ENCODE data around the gene RBKS.

RBKS gene

GRCh38 chr2:27887830-27888229 lies 2.4 kb downstream of the RBKS start:
- Histone ChIP-seq H3K9ac (ENCODE audit: low read length) (no peak overlapping the region), H3K4me1 (ENCODE audit: low read length) (peaks cover 16% of the 10 kb centered on the region), H3K36me3 (replicated peaks; ENCODE audit: low read depth, low read length) (no peaks in the 10 kb centered on the region), H3K4me3 (ENCODE audit: low read length) (no peak overlapping the region), H3K27ac (ENCODE audit: low read length) (no peak overlapping the region), H3K9me3 (ENCODE audit: insufficient read depth, low read length) (no peaks in the 10 kb centered on the region), H2AFZ (ENCODE audit: low read depth, low read length) (no peak overlapping the region), H4K20me1 (ENCODE audit: insufficient read depth, low read length) (no peaks in the 10 kb centered on the region), H3K79me2 (ENCODE audit: low read length) (peaks cover 13% of the 10 kb centered on the region), H3K27me3 (ENCODE audit: low read depth, low read length) (no peaks in the 10 kb centered on the region), H3K4me2 (ENCODE audit: low read length) (no peak overlapping the region)
- TF ChIP-seq EZH2phosphoT487 (IDR thresholded peaks at IDR 0.05; ENCODE audit: low read depth): no peak
- TF ChIP-seq, protein P1, sequence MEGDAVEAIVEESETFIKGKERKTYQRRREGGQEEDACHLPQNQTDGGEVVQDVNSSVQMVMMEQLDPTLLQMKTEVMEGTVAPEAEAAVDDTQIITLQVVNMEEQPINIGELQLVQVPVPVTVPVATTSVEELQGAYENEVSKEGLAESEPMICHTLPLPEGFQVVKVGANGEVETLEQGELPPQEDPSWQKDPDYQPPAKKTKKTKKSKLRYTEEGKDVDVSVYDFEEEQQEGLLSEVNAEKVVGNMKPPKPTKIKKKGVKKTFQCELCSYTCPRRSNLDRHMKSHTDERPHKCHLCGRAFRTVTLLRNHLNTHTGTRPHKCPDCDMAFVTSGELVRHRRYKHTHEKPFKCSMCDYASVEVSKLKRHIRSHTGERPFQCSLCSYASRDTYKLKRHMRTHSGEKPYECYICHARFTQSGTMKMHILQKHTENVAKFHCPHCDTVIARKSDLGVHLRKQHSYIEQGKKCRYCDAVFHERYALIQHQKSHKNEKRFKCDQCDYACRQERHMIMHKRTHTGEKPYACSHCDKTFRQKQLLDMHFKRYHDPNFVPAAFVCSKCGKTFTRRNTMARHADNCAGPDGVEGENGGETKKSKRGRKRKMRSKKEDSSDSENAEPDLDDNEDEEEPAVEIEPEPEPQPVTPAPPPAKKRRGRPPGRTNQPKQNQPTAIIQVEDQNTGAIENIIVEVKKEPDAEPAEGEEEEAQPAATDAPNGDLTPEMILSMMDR (IDR thresholded peaks at IDR 0.05; ENCODE audit: low read depth, low read length): no peak

- Histone ChIP-seq H3K4me1 (ENCODE audit: low read length) (peaks cover 16% of the 10 kb centered on the region), H3K36me3 (replicated peaks; ENCODE audit: low read depth, low read length) (no peaks in the 10 kb centered on the region), H3K4me2 (ENCODE audit: low read length) (no peak overlapping the region)
Observed at GRCh38 chr2:27887111-27887510, 3.1 kb downstream of the RBKS start.

GRCh38 chr2:27886322-27886721 lies 3.9 kb downstream of the RBKS start:
- H3K4me3 ChIP-seq (ENCODE audit: low read length): no peak overlapping the region
- no peaks in the 10 kb centered on the region for H3K36me3 ChIP-seq (replicated peaks; ENCODE audit: low read depth, low read length)
- no peak overlapping the region for H3K4me2 ChIP-seq (ENCODE audit: low read length)
- no peak for TF ChIP-seq EZH2phosphoT487 (IDR thresholded peaks at IDR 0.05; ENCODE audit: low read depth)
- TF ChIP-seq, protein P1 (IDR thresholded peaks at IDR 0.05; ENCODE audit: low read depth, low read length): no peak
- H3K79me2 ChIP-seq (ENCODE audit: low read length): peaks cover 5% of the 10 kb centered on the region
- no peaks in the 10 kb centered on the region for H4K20me1 ChIP-seq (ENCODE audit: insufficient read depth, low read length)
- no peak overlapping the region for H3K27ac ChIP-seq (ENCODE audit: low read length)
- no peaks in the 10 kb centered on the region for H3K27me3 ChIP-seq (ENCODE audit: low read depth, low read length)
- no peak overlapping the region for H2AFZ ChIP-seq (ENCODE audit: low read depth, low read length)
- no peaks in the 10 kb centered on the region for H3K9me3 ChIP-seq (ENCODE audit: insufficient read depth, low read length)
- no peak overlapping the region for H3K9ac ChIP-seq (ENCODE audit: low read length)
- peaks cover 9% of the 10 kb centered on the region for H3K4me1 ChIP-seq (ENCODE audit: low read length)

More at GRCh38 chr2:27887111-27887510, 3.1 kb downstream of the RBKS start:
- Histone ChIP-seq H3K4me3 (ENCODE audit: low read length) (no peak overlapping the region), H3K79me2 (ENCODE audit: low read length) (peaks cover 13% of the 10 kb centered on the region), H3K9ac (ENCODE audit: low read length) (no peak overlapping the region), H4K20me1 (ENCODE audit: insufficient read depth, low read length) (no peaks in the 10 kb centered on the region), H3K9me3 (ENCODE audit: insufficient read depth, low read length) (no peaks in the 10 kb centered on the region), H3K27ac (ENCODE audit: low read length) (no peak overlapping the region), H2AFZ (ENCODE audit: low read depth, low read length) (no peak overlapping the region), H3K27me3 (ENCODE audit: low read depth, low read length) (no peaks in the 10 kb centered on the region)
- TF ChIP-seq, protein P1 (IDR thresholded peaks at IDR 0.05; ENCODE audit: low read depth, low read length): no peak
- no peak for TF ChIP-seq EZH2phosphoT487 (IDR thresholded peaks at IDR 0.05; ENCODE audit: low read depth)

DNA sequence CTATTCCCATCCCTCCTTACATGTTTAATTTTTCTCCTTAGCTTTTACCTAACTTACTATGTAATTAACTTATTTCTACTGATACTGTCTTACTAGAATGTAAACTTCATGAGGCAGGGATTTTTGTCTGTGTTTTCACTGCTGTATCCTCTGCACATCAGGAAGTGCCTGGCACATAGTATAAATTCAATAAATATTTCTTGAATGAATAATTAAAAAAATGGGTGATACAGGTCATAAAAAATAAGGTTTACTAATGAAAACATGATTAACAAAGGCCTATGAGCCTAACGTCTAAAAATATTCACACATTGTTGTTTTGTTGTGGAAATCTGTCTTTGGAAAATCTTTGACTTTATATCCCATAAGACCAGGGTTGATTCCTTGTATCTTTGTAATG lies 4.5 kb downstream of the RBKS start:
- Histone ChIP-seq H3K36me3 (replicated peaks; ENCODE audit: low read depth, low read length) (no peaks in the 10 kb centered on the region), H3K79me2 (ENCODE audit: low read length) (no peaks in the 10 kb centered on the region), H3K4me3 (ENCODE audit: low read length) (no peak overlapping the region), H3K4me1 (ENCODE audit: low read length) (peaks cover 7% of the 10 kb centered on the region; the same call in 1 of the 2 replicates), H3K9ac (ENCODE audit: low read length) (no peak overlapping the region), H3K27ac (ENCODE audit: low read length) (no peak overlapping the region), H3K27me3 (ENCODE audit: low read depth, low read length) (no peaks in the 10 kb centered on the region), H4K20me1 (ENCODE audit: insufficient read depth, low read length) (no peaks in the 10 kb centered on the region), H3K9me3 (ENCODE audit: insufficient read depth, low read length) (no peaks in the 10 kb centered on the region), H2AFZ (ENCODE audit: low read depth, low read length) (no peak overlapping the region), H3K4me2 (ENCODE audit: low read length) (no peak overlapping the region)
- no peak for TF ChIP-seq EZH2phosphoT487 (IDR thresholded peaks at IDR 0.05; ENCODE audit: low read depth)
- TF ChIP-seq, protein P1 (IDR thresholded peaks at IDR 0.05; ENCODE audit: low read depth, low read length): no peak
